Vagina (tissue), 2 donors: Measurements from ENCODE around the gene SMAP1.

ENCODE experiments used
- CTCF ChIP-seq, 3 experiments: fragments of 450-650 bp in 2 of 3; fragments of 200-600 bp in 1 of 3; sonication (generic) in 1 of 3; IDR thresholded peaks; one replicate each; pipeline ENCODE4 v1.5.1; 2017 to 2019; ENCODE audit warnings: antibody characterized with exemption in 3 of 3, mild to moderate bottlenecking in 2 of 3, moderate library complexity in 2 of 3
- POLR2A ChIP-seq, 2 donors: fragments of 450-650 bp; IDR thresholded peaks; one replicate each; pipeline ENCODE4 v1.6.1; 2017; ENCODE audit warnings: antibody characterized with exemption in 2 of 2, mild to moderate bottlenecking in 2 of 2, moderate library complexity in 2 of 2

GRCh38 chr6:70847106-70848084, 179.7 kb downstream of the SMAP1 start:
- no peak for TF ChIP-seq CTCF (IDR thresholded peaks at IDR 0.05)
- TF ChIP-seq POLR2A (IDR thresholded peaks at IDR 0.05) = no peak
